OCI-LY1 (cell line): ENCODE data around the gene GAMT.

Experiments
- CTCF ChIP-seq: fragments of 200-600 bp; sonication (generic), shearing (Covaris generic); IDR thresholded peaks from 2 replicates; pipeline ENCODE4 v1.5.1; 2017; ENCODE audit warnings: mild to moderate bottlenecking, antibody characterized with exemption, low read length, moderate library complexity, mixed read lengths
- EZH2 ChIP-seq: fragments of 200-600 bp; sonication (generic), shearing (Covaris generic); IDR thresholded peaks from 2 replicates; pipeline ENCODE4 v1.8.0; 2017; ENCODE audit warnings: borderline replicate concordance, mixed run types, mild to moderate bottlenecking, antibody characterized with exemption, low read length, moderate library complexity, mixed read lengths

GRCh38 chr19:1438933-1439354, 37.6 kb upstream of the GAMT start:
- TF ChIP-seq CTCF = no peak
- TF ChIP-seq EZH2 = no peak
